Measurements from ENCODE around the gene LRP1. TPM values are rescaled to one million over a fixed set of nuclear protein-coding genes. Genes with fewer than 3 reads are reported as not detected.

The LRP1 gene
- total and polyA plus RNA-seq, 2 of the 4 experiments (the other 2 are of a cell fraction) = 73.1 to 142 TPM

- DNase-seq (no peak), ATAC-seq (ENCODE audit: low read depth) (no peak)
- ChIA-PET POLR2A (ENCODE audit: unreplicated experiment) (no interaction called here), CTCF (interaction anchor here (0.6 to 0.7 kb wide), 2 partner anchors 26 to 31 kb away, joined by 3 to 4 read pairs; no protein-coding TSS in a partner anchor)
- intact Hi-C loops (cut with micrococcal nuclease) = no loop called here
- BruUV-seq (replicated peaks) = no TSS peak
- no peaks in the 10 kb centered on the region; the same call in 1 of the 2 replicates for H3K9me3 ChIP-seq (ENCODE audit: control insufficient read depth, insufficient read depth, low read length)
- H3K27me3 ChIP-seq (ENCODE audit: control insufficient read depth, insufficient read depth, low read length) = no peaks in the 10 kb centered on the region
- H3K14ac ChIP-seq (replicated peaks; ENCODE audit: low read depth, low read length) = no peak overlapping the region
- H4K20me1 ChIP-seq (ENCODE audit: insufficient read depth, low read length) = peaks cover 15% of the 10 kb centered on the region; the same call in 1 of the 2 replicates
- H3K36me3 ChIP-seq (ENCODE audit: control insufficient read depth, insufficient read depth, low read length) = peaks cover under 1% of the 10 kb centered on the region; the same call in 1 of the 2 replicates
- H4K8ac ChIP-seq (ENCODE audit: low read depth in 2 of 2, low read length in 2 of 2) = no peak overlapping the region
- in situ Hi-C loops (cut with MboI; ENCODE audit: low sequenced_read_pairs) = no loop called here
- peaks cover 0 to 18% of the 10 kb centered on the region in 2 experiments; a peak in 2 of 4 replicates for H3K79me1 ChIP-seq (ENCODE audit: low read depth in 1 of 2, low read length in 2 of 2)
- H3K4me2 ChIP-seq (ENCODE audit: low read depth, low read length) = no peak overlapping the region
- H3K4ac ChIP-seq (ENCODE audit: low read depth, low read length) = no peak overlapping the region
- H2BK20ac ChIP-seq (ENCODE audit: low read depth, low read length) = no peak overlapping the region
- no peak overlapping the region for H3K27ac ChIP-seq (ENCODE audit: insufficient read depth, low read length)
- H2AK9ac ChIP-seq (replicated peaks; ENCODE audit: low read depth, low read length, poor library complexity) = no peak overlapping the region
- no peak overlapping the region for H2BK15ac ChIP-seq (ENCODE audit: low read depth, low read length)
- no peak overlapping the region for H3K56ac ChIP-seq (ENCODE audit: extremely low read depth, insufficient read depth, low read length)
- H2AFZ ChIP-seq (replicated peaks; ENCODE audit: low read length, poor library complexity) = no peak overlapping the region
- H3K4me3 ChIP-seq (ENCODE audit: insufficient read depth, low read depth, low read length) = no peak overlapping the region
- no peak overlapping the region for H3K9ac ChIP-seq (ENCODE audit: low read depth, low read length)
- H3K9me1 ChIP-seq (ENCODE audit: insufficient read depth, low read length) = no peaks in the 10 kb centered on the region
- H3K4me1 ChIP-seq (ENCODE audit: control insufficient read depth, insufficient read depth, low read length) = peaks cover under 1% of the 10 kb centered on the region; the same call in 1 of the 2 replicates
- dilution Hi-C loops (cut with HindIII; ENCODE audit: low sequenced_read_pairs, unreplicated experiment) = no loop called here
- H2AK5ac ChIP-seq (ENCODE audit: low read depth, low read length) = no peak overlapping the region
- H3K23ac ChIP-seq (ENCODE audit: low read depth, low read length) = no peak overlapping the region
- no peak overlapping the region for H2BK5ac ChIP-seq (ENCODE audit: low read depth, low read length, poor library complexity, severe bottlenecking)
- H2BK120ac ChIP-seq (ENCODE audit: low read depth, low read length) = no peak overlapping the region
- whole genome bisulfite sequencing, 2 experiments (ENCODE audit: extremely low coverage in 2 of 2, insufficient read length in 1 of 2) = 90% methylated on average over 4 of the region's 11 CpGs; no CpG with 5 or more reads in 1 of the 2 experiments
- no peak overlapping the region for H3K18ac ChIP-seq (ENCODE audit: low read depth, low read length)
- H4K91ac ChIP-seq (ENCODE audit: insufficient read depth, low read depth, low read length) = no peak overlapping the region
- no peak overlapping the region for H4K5ac ChIP-seq (ENCODE audit: low read depth, low read length)
- TF ChIP-seq POLR2A (IDR thresholded peaks at IDR 0.05; ENCODE audit: low read depth, low read length) = no peak
- no peak for TF ChIP-seq MAZ (IDR thresholded peaks at IDR 0.05; ENCODE audit: borderline replicate concordance, low read depth, low read length)
- TF ChIP-seq SMC3 (IDR thresholded peaks at IDR 0.05; ENCODE audit: low read depth, low read length) = no peak
- no peak for TF ChIP-seq CEBPB (IDR thresholded peaks at IDR 0.05; ENCODE audit: low read depth, low read length)
- no peak for TF ChIP-seq USF2 (IDR thresholded peaks at IDR 0.05; ENCODE audit: low read depth, low read length)
- no peak for TF ChIP-seq FOS (IDR thresholded peaks at IDR 0.05; ENCODE audit: low read depth, low read length)
- no peak for TF ChIP-seq NFE2L2 (IDR thresholded peaks at IDR 0.05; ENCODE audit: low read depth, low read length)
- no peak for TF ChIP-seq CTCF (conservative IDR thresholded peaks at IDR 0.05; ENCODE audit: low read depth, low read length)
- TF ChIP-seq MAFK (IDR thresholded peaks at IDR 0.05; ENCODE audit: low read depth, low read length) = no peak
- TF ChIP-seq RCOR1 (IDR thresholded peaks at IDR 0.05; ENCODE audit: insufficient replicate concordance, low read length) = no peak
- TF ChIP-seq MXI1 (IDR thresholded peaks at IDR 0.05; ENCODE audit: borderline replicate concordance, low read depth, low read length) = no peak
- TF ChIP-seq BHLHE40 (IDR thresholded peaks at IDR 0.05; ENCODE audit: low read depth, low read length) = no peak
- TF ChIP-seq CHD1 (IDR thresholded peaks at IDR 0.05; ENCODE audit: low read depth, low read length) = no peak
- no peak for TF ChIP-seq RFX5 (IDR thresholded peaks at IDR 0.05; ENCODE audit: low read depth, low read length)
- TF ChIP-seq RAD21 (IDR thresholded peaks at IDR 0.05; ENCODE audit: low read length) = no peak
- TF ChIP-seq ELK1 (IDR thresholded peaks at IDR 0.05; ENCODE audit: borderline replicate concordance, low read depth, low read length) = no peak
Observed at GRCh38 chr12:57126061-57126460, 2.2 kb upstream of the LRP1 start.

Data from IMR-90 (cell line).